Occipital lobe (tissue), 2 donors: Measurements from ENCODE around the gene ACSBG1. TPM values are rescaled to one million over a fixed set of nuclear protein-coding genes. Genes with fewer than 3 reads are reported as not detected.
"Not testable (repeated sequence)": the region's sequence is repeated elsewhere in the genome, so short reads cannot be mapped to it uniquely, and the experiment has no call there.

Experiments used
- DNase-seq: peaks from one replicate; lab custom pipeline; 2025; lab: John Stamatoyannopoulos, UW
- total RNA-seq: library from RNA; depleted of rRNA; stranded (reverse); fragments of >200 nt; gene quantifications from one replicate; pipeline ENCODE4 v1.2.3, GENCODE V29; 2014

ACSBG1 gene
- total RNA-seq, 1 donor from 2014 or later: 5.0 TPM

- no peak for DNase-seq
These were observed 63.3 kb downstream of the ACSBG1 start for GRCh38 chr15:78170848-78171773.

GRCh38 chr15:78168608-78169007 lies 65.8 kb downstream of the ACSBG1 start:
- no peak for DNase-seq

DNA sequence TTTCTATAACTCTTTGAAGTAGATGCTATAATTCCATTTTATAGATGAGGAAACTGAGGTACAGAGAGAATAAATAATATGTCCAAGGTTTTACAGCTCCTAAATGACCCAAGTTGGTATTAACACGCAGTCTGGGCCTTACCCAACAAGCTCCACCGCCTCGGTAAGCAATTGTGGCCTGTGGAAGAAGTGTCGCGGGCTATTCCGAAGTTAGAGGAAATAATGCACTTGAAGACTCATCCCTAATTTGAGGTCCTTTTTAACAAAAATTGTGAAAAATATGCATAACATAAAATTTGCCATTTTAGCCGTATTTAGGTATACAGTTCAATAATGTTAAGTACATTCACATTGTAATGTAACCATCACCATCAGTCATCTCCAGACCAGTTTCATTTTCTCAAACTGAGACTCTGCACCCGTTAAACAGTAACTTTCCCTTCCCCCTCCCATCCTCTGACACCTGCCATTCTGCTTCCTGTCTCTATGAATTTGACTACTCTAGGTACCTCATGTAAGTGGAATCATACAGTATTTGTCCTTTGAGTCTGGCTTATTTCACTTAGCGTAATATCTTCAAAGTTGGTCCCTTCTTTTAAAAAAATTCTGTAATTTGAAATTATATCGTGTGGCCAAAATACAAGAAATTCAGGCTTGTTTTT lies 67.0 kb downstream of the ACSBG1 start:
- DNase-seq: no peak

GRCh38 chr15:78164010-78164409 lies 70.4 kb downstream of the ACSBG1 start:
- no peak for DNase-seq

DNA sequence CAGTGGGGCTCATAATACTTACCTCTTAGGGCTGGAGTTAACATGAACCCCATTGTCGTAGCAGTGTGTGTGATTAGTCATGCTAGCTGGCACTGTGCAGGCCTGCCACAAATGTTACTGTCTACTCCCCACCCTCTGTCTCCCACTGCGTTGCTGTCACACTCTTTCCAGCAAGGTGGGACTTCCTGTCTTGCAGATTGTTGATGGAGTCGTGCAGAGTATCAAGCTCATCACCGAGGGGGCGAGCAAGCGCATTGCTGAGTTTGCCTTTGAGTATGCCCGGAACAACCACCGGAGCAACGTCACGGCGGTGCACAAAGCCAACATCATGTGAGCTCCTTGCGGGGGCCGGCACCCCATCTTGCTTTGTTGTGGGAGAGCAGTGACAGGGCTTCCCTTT lies 72.3 kb downstream of the ACSBG1 start:
- no peak for DNase-seq

DNA sequence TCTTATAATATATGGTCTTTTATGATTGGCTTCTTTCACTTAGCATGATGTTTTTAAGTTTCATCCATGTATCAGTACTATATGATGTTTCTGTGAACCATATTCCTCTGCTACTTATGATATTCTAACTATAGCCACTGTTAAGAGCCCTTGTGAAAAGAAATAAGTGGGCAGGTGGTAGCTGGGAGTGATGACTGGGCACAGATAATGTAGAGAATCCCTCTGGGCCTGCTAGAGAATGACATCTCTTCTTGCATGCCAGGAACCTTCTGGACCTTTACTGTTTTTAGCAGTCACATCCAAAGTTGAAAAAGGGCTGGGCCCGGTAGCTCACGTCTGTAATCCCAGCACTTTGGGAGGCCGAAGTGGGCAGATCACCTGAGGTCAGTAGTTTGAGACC lies 75.0 kb downstream of the ACSBG1 start:
- no peak for DNase-seq

DNA sequence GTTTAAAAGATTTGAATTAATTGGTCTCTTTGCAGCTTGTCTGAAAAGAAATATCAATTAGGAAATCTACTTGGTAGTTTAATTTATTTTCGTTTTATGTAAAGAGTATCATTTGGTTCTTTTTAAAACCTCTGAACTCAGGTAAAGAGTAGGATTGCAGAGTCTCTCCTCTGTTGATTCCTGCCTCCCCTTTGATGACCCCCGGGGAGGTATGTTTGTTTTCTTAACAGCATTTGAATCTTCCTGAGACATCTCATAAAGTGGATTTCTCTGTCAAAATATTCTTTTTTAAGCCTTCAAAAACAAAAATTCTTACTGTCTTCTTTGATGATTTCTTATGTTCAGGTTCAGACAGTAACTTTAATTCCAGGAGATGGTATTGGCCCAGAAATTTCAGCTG lies 77.2 kb downstream of the ACSBG1 start:
- no peak for DNase-seq

- no peak for DNase-seq
These were observed 77.7 kb downstream of the ACSBG1 start for GRCh38 chr15:78156653-78157052.

DNA sequence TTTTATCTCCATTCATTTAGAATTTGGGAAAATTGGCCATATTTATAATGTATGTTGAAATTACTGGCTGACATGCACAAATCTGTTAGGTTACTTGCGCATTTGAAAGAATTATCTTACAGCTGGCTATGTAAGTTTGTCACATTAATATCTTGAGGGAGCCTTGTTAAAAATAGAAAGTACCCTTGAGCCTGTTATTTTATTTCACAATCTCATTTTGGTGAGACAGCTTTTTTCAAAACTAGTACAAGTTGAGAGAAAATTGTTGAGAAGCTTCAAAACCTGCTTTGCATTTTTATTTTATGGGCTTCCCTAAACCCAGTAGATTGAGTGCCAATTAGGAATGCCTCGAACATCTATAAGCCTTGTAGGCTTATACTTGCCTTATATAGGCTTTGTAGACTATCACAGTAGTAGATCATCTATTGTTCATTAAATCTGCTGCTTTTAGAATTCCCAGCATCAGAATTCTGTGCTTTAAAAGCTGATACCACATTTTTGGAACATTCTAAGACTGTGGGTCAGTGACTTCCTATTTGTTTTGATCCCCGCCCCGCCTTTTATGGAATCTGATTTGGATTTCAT lies 78.9 kb downstream of the ACSBG1 start:
- no peak for DNase-seq

DNA sequence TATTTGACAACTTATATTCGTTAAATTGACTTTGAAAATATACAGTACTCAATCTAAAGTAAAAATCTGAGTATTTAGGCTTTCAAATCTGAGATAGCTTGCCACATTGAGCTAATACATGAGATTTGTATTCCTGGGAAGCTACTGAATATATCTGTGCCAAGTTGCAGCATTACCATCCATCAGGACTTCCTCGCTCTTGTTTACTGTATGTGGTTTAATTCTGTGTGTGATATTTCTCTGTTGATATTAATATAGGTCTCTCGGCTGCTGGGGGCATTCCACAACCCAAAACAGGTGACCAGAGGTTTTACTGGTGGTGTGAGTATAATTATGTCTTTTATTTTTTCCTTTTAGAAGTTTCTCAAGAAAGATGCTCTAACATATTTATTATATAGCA lies 79.4 kb downstream of the ACSBG1 start:
- no peak for DNase-seq

- not testable (repeated sequence) for DNase-seq
These were observed 83.3 kb downstream of the ACSBG1 start for GRCh38 chr15:78151075-78151474.

GRCh38 chr15:78149805-78150751 lies 84.3 kb downstream of the ACSBG1 start:
- DNase-seq: no peak

GRCh38 chr15:78149068-78149804 lies 85.1 kb downstream of the ACSBG1 start, which contains the start of gene IDH3A:
Gene IDH3A, plus strand, starts transcription at chr15:78149362. Its CDS starts 42 bp downstream, at chr15:78149404.
- DNase-seq: peak; percentile 98

GRCh38 chr15:78148392-78149067 lies 85.8 kb downstream of the ACSBG1 start:
- no peak for DNase-seq

- DNase-seq: no peak
These were observed 86.8 kb downstream of the ACSBG1 start for GRCh38 chr15:78147566-78147965.

DNA sequence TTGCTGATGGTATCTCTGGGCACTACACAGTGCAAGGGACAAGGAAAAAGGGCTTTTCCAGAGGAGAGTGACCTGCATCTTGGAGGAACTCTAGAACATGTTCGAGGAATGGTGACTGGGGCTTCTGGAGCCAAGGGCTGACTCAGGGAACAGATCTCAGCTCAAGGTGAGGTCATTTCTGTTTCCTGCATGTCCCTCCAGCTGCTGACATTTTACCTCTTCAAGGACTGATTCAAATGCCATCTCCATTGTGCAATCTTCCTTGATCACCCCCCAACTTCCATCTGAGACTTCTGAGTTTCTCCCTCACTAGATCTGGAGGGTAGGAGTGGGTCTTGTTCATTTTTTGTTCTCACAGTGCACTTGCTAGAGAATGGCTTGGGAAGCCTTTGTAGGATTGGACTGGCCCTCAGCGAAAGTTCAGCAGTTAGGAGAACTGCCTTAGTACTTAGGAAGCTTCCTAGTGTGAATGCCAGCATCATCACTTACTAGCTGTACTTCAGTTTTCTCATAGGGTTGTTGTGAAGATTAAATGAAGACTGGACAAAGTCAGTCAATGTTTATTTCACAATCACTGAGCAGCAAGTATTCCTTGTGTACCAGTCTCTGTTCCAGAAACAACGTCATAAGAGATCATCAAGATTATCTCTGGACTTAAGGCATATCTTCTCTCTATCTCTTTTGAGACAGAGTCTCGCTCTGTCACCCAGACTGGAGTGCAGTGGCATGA lies 87.8 kb downstream of the ACSBG1 start:
- DNase-seq: no peak

DNA sequence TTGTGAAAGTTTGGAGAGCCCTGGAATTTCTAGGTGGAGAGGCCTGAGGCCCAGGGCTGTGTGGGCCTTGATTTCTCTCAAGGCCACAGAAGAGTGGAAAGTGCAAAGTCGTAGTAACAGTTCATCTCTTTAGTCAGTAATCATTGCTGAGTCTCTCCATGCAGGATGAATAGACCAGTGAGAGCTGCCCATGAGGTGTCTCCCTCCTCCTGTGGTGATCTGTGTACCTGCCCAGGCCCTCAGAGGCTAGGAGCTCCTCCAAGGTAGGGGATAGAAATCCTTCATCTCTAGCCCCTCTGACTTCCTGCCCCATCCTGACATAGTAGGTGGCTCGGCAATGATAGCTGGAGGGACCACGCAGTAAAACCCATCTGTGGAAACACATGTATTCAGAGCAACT lies 92.0 kb downstream of the ACSBG1 start:
- no peak for DNase-seq

GRCh38 chr15:78140292-78140691 lies 94.1 kb downstream of the ACSBG1 start:
- DNase-seq: no peak

GRCh38 chr15:78139578-78139977 lies 94.8 kb downstream of the ACSBG1 start:
- no peak for DNase-seq
